ELR (cell line): ENCODE results near the gene WBP2NL.
A peak's percentile ranks its signal among the peaks of the same experiment; 100 is the strongest.
"Not testable (repeated sequence)": the region's sequence is repeated elsewhere in the genome, so short reads cannot be mapped to it uniquely, and the experiment has no call there.

ENCODE experiments used
- DNase-seq: peaks from one replicate; pipeline ENCODE4 v3.0.0-alpha.2; 2015; ENCODE audit warnings: low read depth

Gene WBP2NL

GRCh38 chr22:42033263-42034181 is 34.9 kb downstream of the WBP2NL start:
- DNase-seq, result no peak

DNA sequence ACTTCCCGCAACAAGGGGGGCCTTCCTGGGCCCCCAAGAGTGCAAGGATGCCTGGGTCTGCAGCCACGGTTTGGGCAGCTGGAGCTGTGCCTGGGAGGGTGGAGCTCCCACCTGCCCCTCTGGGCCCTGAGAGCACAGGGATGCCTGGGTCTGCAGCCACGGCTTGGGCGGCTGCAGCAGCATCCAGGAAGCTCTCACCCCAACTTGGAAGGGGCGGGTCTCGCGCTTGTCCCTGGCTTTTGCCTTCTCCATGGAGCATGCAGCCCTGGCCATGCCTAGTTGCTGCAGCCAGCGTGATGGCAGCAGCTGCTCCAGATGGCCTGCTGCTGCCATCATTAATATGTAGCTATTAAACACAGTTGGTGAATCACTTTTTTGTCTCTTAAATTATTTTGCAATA is 36.7 kb downstream of the WBP2NL start:
- DNase-seq, result no peak

DNA sequence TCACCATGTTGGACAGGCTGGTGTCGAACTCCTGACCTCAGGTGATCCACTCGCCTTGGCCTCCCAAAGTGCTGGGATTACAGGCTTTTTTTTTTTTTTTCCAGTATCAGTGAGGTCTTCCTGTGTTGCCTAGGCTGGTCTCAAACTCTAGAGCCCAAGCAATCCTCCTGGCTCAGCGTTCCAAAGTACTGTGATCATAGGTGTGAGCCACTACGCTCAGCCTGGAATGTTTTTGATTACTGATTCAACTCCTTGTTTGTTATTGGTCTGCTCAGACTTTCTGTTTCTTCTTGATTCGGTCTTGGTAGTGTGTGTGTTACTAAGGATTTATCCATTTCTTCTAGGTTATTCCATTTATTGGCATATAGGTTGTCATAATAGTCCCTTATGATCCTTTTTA is 40.7 kb downstream of the WBP2NL start:
- DNase-seq, result peak; percentile 51

DNA sequence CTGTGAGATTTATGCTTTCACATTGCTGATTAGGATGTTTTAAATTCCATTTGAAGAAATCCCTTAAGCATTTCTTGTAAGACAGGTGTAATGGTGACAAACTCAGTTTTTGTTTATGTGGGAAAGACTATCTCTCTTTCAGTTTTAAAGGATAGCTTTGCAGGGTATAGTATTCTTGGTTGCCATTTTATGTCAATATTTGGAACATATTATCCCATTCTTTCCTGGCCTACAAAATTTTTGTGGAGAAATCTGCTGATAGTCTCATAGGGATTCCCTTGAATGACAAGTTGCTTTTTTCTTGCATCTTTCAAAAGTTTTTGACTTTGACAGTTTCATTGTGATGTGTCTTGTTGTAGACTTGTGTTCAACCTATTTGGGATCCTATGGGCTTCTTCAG is 43.2 kb downstream of the WBP2NL start:
- no peak for DNase-seq

GRCh38 chr22:42050641-42051180 is 52.1 kb downstream of the WBP2NL start:
- DNase-seq, result no peak

DNA sequence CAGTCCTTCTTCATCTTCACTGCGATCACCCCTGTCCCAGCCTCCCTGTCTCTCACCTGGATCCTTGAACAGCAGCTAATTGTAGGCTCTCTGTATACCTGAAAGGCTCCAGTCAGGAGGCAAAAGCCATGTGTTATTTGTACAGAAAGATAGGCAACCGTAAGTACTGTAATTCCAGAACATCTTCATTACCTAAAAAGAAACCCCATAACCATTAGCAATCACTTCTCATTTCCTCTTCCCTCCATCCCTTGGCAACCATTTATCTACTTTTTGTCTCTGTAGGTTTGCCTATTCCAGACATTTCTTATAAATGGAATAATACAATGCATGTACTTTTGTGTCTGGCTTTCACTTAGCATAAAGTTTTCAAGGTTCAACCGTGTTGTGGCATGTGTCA is 54.2 kb downstream of the WBP2NL start:
- DNase-seq, result no peak

DNA sequence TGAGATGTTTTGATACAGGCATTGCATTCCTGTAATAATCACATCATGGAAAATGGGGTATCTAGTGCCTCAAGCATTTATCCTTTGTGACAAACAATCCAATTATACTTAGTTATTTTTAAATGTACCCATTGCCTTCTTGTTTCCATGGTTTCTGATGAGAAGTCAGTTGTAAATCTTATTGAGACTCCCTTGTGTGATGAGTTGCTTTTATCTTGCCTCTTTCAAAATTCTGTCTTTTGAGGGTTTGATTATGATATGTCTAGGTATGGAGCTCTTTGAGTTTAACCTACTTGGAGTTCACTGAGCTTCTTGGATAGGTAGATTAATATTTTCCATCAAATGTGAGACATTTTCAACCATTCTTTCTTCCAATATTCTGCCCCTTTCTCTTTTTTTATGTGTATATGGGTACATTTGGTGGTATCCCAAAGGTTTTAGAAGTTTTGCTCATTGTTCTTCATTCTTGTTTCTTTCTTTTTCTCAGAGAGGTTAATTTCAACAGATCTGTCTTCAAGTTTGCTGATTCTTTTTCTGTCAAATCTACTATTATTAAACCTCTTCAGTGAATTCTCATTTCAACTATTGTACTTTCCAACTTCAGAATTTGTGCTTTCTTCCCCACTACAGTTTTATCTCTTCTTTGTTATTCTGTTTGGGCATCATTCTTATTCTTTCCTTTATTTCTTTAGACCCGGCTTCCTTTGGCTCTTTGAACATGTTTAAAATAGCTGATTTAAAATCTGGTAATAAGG is 58.3 kb downstream of the WBP2NL start:
- DNase-seq, result no peak

DNA sequence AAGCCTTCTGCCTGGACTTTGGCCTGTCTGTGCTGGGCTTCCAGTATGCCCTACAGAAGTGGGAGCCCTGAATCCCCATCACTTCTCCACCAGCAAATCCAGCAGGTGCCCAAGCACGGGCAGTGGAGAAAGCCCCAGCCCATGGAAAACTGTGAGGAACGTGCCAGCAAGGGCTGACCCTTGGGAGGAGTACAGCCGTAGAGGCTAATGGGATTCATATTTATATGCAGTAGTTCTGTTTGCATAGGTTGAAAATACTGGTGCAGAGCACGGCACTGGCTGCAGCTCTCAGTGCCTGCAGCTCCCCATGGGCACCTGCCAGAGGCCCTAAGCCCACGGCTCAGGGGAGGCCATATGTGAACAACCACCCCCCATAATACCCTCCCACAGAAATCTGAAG is 61.9 kb downstream of the WBP2NL start:
- no peak for DNase-seq

- no peak for DNase-seq
These were observed 62.5 kb downstream of the WBP2NL start for GRCh38 chr22:42061041-42061440.

DNA sequence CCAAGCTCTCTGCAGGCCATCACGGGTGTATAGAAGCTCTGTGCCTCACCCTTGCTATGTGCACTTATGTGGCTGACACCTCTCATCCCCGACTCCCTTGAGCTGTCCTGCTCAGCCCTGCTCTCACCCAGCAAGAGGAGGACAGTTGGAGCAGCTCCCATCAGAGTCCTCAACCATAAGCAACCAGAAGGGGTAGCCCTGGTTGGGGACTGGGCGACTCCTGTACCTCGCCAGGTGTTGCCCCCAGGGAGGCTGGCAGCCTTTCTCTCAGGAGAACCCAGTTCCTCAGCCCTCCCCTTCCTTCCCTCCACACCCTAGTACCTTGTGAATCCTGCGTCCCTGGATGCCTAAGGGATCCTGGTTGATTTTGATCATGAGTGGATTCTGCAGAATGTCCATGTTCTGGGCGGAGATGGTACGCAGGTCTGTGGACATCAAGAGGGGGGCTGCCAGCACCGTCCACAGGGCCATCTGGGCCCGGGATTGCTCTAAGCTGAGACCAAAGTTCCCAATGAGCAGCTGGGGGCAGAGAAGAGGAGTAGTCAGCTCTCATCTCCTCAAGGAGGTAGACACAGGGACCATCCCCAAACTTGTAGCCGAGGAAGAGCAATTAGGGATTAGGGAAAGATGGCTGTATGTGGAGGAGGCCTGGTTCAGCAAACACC is 64.0 kb downstream of the WBP2NL start:
- DNase-seq, result no peak

DNA sequence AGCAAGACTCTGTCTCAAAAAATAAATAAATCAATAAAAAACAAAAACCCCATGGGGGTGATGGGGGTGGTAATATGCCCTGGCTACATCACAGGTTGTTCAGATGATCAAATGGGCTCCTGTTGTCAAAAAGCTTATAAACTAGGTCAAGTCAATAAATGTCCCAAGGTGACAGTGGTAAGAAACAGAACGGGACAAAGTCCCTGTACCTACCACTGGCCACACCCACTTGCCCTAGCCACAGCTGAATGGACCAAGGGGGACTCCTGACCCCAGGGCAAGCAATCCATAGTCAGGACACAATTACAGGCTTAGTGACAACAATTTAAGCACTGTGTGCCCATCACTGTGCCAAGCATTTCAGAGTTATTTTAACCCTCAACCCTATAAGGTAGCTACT is 66.0 kb downstream of the WBP2NL start:
- no peak for DNase-seq

DNA sequence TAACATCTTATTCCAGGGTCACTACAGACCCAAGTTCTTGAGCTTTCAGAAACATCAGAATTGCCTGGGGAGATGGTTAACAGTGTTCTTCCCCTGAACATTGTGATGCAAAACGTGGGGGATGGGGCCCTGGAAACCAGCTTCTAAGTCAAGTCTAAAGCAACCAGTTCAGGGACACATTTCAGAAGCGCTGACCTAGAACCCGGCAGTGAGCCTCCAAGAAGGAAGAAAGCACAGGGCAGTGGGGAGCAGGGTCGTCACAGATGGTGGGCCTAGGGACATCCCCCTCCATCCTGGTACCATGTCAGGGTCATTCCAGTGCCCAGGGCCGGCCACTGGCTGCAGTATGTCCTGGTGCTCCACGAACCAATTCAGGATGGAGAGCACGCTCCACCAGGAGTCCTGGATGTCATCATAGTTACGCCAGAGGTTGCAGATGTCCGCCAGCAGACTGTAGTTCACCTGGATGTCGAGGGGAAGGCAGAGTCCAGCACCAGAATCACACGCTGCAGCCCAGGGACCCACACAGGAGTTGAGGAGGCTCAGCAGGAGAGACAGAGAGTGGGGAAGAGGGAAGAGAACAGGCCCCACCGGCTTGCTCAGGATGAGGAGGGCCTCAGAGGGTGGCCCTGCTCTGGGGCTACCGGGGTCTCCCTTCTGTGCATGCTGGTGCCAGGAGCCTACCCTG is 67.0 kb downstream of the WBP2NL start:
- no peak for DNase-seq

DNA sequence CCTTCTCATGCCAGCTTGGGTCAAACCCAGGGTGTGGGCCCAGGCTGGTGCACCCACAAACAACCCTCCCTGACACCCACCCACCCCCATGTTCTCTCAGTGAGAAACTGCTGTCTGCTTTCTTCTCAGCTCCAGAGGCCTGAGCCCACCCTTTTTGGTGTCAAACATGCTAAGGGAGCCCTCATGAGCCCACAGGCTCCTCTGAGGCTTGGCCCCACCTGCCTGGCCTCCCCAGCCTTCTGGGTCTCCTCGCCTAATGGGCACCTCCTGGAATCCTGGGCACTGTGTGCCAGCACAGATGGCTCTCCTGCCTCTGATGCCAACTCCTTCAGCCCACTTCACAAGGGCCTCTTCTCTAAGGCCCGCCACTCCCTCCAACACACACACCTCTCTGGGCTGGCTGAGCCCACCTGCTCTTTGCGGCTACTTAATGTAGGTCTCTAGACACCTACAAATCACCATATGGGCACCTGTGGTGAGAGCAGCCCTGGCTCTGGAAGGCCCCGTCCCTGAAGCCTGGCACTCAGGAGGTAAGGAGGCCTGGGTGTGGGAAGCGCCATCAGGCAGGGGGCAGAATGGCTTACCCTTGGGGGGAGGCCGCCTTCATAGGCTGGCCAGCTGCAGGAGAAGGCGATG is 67.7 kb downstream of the WBP2NL start:
- DNase-seq, result no peak

- no peak for DNase-seq
These were observed 68.3 kb downstream of the WBP2NL start for GRCh38 chr22:42066937-42067336.

- no peak for DNase-seq
These were observed 69.2 kb downstream of the WBP2NL start for GRCh38 chr22:42067671-42068251.

DNA sequence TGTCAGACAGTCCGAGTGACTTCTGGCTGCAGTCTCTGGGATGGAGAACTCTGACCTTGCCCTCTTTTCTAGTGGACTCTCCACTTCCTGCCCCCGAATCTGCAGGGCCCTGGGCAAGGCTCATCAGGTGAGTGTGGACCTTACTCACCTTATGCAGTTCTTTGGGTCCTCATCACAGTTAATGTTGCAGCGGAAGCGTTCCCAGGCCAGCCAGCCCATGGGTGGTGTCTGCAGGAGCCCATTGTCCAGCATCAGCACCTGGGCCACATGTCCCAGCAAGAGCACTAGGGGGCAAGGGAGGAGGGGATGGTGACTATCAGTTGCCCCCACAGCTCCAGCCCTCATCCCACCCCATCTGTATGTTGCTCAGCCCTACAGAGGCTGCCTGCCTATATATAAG is 69.7 kb downstream of the WBP2NL start:
- no peak for DNase-seq

GRCh38 chr22:42069801-42070516 is 71.4 kb downstream of the WBP2NL start:
- DNase-seq, result peak; percentile 28

GRCh38 chr22:42070517-42071422 is 72.2 kb downstream of the WBP2NL start, which contains the start of gene NAGA:
TSS of gene NAGA (minus strand) at chr22:42070812. CDS start at chr22:42070297, 515 bp downstream.
- peak; percentile 99 for DNase-seq

GRCh38 chr22:42071508-42071907 is 72.9 kb downstream of the WBP2NL start:
- not testable (repeated sequence) for DNase-seq
